ENCODE measurements around the gene RBM20.

DNA sequence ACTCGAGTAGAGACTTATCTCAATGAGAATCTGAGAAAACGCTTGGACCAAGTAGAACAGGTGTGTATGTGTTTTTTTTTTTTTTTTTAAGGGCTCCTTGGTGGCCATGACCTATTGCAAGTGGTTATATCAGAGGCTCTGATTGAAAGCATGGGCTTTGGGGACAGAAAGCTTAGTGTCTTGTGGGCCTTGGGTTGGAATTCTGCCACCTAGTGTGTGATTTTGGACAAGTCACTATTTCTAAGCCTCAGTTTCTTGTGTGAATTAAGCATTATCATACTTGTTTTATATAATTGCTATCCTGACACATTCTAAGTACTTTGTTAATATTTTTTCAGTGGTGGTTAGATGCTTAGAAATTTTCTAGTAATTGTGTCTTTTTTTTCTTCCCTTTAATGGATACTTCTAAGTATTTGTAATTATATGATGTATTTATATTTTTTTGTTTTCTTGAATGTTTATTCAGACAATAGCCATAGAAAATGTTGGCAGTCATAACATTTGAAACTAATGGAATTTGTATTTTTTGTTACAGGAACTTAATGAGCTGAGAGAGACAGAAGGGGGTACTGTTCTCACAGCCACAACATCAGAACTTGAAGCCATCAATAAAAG lies 43.5 kb upstream of the RBM20 start:
- TF ChIP-seq, protein P1, sequence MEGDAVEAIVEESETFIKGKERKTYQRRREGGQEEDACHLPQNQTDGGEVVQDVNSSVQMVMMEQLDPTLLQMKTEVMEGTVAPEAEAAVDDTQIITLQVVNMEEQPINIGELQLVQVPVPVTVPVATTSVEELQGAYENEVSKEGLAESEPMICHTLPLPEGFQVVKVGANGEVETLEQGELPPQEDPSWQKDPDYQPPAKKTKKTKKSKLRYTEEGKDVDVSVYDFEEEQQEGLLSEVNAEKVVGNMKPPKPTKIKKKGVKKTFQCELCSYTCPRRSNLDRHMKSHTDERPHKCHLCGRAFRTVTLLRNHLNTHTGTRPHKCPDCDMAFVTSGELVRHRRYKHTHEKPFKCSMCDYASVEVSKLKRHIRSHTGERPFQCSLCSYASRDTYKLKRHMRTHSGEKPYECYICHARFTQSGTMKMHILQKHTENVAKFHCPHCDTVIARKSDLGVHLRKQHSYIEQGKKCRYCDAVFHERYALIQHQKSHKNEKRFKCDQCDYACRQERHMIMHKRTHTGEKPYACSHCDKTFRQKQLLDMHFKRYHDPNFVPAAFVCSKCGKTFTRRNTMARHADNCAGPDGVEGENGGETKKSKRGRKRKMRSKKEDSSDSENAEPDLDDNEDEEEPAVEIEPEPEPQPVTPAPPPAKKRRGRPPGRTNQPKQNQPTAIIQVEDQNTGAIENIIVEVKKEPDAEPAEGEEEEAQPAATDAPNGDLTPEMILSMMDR (IDR thresholded peaks at IDR 0.05 in 4 of 5, conservative IDR thresholded peaks at IDR 0.05 in 1 of 5): no peak
- no peak for TF ChIP-seq POLR2A (IDR thresholded peaks at IDR 0.05)
